ENCODE results near the gene ASTL.
"Not testable (repeated sequence)": the region's sequence is repeated elsewhere in the genome, so short reads cannot be mapped to it uniquely, and the experiment has no call there.

The ASTL gene

GRCh38 chr2:96138179-96139145 is at the start of gene ASTL:
Gene ASTL (minus strand): TSS chr2:96138502. CDS start chr2:96138436, 66 bp downstream.
- peak; percentile 61 for DNase-seq

DNA sequence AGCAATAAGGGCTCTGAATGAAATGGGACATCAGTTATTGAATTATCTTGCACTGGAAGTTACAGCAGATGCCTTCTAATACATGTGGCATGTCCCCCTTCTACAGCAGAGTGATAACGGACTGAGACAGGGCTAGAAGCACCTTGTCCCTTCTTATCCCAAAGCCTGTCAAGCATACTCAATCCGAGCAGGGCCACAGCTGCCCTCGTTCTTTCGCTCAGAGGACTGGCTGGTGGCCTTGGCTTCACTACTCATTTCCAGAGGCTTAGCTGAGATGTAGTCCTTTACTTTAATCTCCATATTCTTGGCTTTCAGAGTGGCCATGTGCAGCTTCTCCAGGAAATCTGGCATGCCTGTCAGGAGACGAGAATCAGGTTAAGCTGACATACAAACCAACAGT is 48.3 kb upstream of the ASTL start:
- no peak for DNase-seq

- no peak for DNase-seq
These were observed 47.2 kb upstream of the ASTL start for GRCh38 chr2:96185516-96185915.

DNA sequence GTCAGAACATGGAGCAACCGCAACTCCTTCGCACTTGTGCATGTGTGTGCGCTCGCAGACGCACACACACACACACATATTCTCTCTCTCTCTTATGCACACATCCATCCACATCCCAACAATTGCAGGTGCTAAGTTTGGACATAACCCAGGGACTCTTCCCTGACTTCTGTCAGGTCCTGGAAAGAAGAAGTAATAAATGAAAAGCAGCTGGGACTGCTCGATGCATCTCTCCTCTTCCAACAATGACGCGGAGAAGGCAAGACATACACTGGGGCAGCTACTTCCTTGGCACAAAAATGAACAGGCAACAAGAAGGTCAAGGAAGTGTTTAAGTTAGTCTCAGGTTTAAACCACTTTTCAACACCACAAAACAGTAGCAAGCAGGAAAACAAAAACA is 46.7 kb upstream of the ASTL start:
- no peak for DNase-seq

GRCh38 chr2:96184188-96184587 is 45.9 kb upstream of the ASTL start:
- DNase-seq = no peak

DNA sequence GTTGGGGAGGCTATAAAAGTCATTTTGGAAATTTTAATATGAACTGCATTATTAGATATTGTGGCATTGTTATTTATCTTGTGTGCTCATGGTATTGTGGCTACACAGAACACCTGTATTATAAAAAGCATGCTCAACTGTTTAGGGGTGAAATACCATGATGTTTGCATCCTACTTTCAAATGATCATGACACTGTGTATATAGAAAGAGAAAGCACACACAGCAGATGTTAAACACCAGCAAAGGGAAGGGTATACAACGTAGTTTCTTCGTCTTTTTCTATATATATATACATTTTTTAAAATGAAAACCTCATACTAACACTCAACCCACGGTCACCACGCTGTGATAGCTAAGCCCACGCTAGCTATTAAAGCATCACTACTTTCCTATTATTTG is 43.2 kb upstream of the ASTL start:
- DNase-seq = no peak

GRCh38 chr2:96180521-96180920 is 42.2 kb upstream of the ASTL start:
- no peak for DNase-seq

DNA sequence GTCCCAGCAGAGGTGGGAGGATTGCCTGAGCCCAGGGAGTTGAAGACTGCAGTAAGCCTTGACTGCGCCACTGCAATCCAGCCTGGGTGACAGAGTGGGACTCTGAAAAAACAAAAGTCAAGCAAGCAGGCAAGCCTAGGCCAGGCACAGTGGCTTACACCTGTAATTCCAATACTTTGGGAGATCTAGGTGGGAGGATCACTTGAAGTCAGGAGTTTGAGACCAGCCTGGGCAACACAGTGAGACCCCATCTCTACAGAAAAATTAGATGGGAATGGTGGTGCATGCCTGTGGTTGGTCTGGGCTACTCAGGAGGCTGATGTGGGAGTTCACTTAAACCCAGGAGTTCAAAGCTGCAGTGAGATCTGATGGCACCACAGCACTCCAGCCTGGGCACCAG is 41.7 kb upstream of the ASTL start:
- no peak for DNase-seq

GRCh38 chr2:96176661-96177060 is 38.4 kb upstream of the ASTL start:
- DNase-seq = no peak

DNA sequence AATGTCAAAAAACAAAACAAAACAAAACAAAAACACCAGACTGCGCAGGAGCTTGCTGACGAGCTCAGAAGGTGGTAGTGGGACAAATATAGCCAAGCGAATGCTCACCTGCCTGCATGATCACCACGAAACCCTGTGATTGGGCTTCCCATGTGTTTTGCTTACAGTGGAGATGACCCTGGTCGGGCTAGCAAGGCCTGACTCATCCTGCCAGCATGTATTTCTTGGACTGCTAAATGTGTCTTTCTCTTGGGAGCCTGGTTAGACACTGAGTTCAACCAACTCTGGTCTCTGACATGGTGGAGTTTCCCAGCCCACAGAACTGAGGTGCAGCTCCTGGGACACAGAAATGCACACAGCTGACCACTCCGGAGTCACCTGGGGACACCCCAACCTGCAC is 37.6 kb upstream of the ASTL start:
- DNase-seq = no peak

DNA sequence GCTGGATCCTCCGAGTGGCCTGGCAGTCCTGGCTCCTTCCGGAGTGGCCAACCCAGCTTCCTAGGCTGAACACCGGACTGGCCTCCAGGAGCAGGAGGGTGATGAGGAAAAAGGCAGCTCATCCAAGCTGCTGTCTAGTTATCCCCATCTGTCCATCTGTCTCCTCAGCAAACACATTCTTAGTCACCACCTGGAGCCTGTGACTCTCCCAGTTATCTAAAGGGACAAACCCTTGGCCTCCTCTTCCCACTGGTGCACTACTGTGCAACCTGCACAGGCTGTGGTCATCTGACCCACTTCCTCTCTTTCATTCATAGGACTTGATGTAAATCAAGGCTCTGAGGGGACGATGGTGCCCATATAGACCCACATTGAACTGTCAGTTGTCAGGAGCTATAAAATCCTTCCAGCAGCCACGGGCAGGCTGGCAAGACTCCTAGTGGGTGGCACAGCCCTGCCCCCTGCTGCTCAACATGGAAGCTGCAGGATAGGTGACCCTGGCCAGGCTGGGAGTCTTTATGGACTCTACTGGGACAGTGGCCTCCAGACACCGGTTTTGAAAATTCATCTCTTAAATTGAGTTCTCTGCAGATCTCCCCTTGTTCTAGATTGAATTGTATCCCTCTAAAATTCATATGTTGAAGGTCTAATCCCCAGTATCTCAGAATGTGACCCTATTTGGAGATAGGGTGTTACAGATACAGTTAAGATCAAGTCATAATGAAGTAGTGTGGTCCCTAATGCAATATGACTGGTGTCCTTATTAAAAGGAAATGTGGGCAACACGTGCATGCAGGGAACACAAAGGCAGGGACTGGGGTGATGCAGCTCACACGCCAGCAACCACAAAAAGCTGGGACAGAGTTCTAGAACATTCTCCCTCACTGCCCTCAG is 36.2 kb upstream of the ASTL start:
- peak; percentile 84 for DNase-seq

DNA sequence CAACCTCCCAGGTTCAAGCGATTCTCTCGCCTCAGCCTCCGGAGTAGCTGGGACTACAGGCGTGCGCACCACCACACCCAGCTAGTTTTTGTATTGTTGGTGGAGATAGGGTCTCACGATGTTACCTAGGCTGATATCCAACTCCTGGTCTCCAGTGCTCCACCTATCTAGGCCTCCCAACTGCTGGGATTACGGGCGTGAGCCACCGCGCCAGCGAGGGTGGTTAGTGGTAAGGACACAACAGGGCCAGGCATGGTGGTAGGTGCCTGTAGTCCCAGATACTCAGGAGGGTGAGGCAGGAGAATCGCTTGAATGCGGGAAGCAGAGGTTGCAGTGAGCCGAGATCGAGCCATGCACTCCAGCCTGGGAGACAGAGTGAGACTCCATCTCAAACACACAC is 33.5 kb upstream of the ASTL start:
- no peak for DNase-seq

- no peak for DNase-seq
These were observed 32.3 kb upstream of the ASTL start for GRCh38 chr2:96170626-96171025.

DNA sequence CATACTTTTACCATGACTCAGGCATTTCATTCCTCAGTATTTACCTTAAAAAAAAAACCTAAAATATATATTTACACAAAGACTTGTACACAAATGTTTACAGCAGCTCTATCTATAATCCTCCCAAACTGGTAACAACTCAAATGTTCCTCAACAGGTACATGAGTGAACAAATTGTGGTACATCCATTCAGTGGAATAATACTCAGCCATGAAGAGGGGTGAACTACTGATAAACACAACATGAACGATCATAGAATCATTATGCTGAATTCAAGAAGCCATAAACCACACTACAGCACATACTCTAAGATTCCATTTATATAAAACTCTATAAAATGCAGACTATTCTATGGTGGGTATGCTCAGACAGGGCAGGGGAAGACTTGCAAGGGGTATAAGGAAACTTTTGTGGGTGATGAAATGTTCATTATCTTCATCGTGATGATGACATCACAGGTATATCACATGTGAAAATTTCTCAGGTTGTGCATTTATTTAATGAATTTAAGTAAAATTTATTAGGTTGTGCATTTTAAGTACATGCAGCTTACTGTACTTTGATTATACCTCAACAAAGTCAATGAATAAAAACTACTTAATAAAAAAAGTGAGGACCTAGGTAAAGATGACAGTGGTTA is 31.7 kb upstream of the ASTL start:
- DNase-seq = no peak

GRCh38 chr2:96167407-96168013 is 29.2 kb upstream of the ASTL start:
- DNase-seq = no peak

DNA sequence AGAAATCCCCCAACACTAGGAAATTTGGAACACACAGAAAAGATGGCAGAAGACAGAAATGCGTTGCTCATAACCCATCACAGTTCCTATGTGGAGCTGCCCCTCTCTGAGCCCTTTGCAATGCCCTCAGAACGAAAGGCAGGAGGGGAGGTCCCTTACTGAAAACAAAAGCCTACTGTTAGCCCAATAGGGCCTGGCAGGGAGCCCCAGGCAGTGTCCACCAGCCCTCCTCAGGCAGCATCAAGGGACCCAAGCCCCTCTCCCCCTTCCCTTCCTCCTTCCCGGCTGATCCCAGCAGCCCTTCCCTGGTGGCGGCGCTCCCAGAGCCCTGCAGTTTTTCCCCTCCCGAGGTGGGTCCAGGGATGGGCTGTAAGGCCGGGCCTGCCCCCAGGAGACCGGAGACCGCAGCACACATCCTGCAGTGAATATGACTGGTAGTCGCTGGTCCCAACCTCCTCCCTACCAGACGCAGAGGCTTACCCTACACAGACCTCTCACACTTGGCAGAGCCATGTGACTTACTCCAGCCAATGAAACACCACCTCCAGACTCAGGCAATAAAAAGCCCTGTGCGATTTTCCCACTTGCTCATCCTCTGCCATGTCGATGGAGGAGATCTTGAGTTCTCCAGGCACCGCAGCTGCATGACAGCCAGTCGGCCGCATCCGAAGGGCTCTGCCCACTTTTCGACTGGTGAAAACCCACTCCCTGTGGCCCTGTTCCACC is 26.3 kb upstream of the ASTL start:
- peak; percentile 74 for DNase-seq

- peak; percentile 62 for DNase-seq
These were observed 25.6 kb upstream of the ASTL start for GRCh38 chr2:96163768-96164429.

- no peak for DNase-seq
These were observed 25.1 kb upstream of the ASTL start for GRCh38 chr2:96163415-96163767.

GRCh38 chr2:96161898-96162297 is 23.6 kb upstream of the ASTL start:
- DNase-seq = no peak

DNA sequence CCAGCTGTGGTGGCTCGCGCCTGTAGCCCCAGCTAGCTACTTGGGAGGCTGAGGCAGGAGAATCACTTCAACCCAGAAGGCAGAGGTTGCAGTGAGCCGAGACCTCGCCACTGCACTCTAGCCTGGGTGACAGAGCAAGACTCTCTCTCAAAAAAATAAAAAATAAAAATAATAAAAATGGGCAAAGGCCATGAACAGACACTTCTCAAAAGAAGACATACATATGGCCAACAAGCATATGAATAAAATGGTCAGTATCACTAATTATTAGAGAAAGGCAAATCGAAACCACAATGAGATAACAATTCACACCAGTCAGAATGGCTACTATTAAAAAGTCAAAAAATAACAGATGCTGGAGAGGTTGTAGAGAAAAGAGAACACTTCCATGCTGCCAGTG is 22.1 kb upstream of the ASTL start:
- not testable (repeated sequence) for DNase-seq

DNA sequence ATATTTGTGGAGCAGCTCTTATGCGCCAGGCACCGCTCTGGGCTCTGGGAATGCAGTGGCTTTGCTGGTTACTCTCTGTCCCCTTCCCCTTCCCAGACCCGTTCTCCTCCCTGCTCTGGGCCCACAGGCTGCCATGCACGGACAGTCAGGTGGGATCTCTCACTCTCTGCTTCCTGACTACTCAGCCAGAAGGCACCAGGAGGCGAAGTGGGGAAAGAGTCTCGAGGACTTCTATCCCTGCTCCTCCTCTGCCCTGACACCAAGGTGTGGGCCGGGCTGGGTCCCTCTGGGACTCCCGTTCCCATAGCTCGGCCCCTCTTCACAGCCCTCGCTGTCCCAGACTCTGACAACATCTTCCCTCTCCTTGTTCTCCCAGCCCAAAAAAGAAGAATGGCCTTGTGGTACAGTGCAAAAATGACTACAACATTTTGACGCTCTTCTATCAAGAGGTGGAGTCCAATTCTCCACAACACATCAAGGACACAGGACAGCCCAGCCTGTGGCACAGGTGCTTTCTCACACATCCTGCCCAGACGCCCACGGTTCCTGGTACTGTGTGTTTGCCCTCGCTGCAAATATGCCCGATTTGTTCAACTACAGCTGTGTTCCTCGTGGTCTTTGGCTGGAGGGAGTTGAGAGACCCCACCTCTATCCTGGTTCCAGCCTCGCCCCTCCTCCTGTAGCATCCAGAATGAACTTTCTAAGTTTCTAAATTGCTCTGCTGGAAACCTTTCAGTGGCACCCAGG is 21.0 kb upstream of the ASTL start:
- DNase-seq = no peak
